CD4-positive, alpha-beta T cell treated with Interleukin-2 at 100 ng/mL for 4 hours (primary cell): ENCODE measurements around the gene PIEZO2.
A peak's percentile ranks its signal among the peaks of the same experiment; 100 is the strongest.

Experiments used
- DNase-seq: peaks from one replicate; pipeline ENCODE4 v3.0.0-alpha.2; 2020; ENCODE audit warnings: low spot score

Gene PIEZO2

GRCh38 chr18:11064727-11065460, 84.5 kb downstream of the PIEZO2 start:
- DNase-seq, result no peak

GRCh38 chr18:11064106-11064505, 85.3 kb downstream of the PIEZO2 start:
- DNase-seq, result no peak

GRCh38 chr18:11055721-11056120, 93.6 kb downstream of the PIEZO2 start:
- no peak for DNase-seq

- DNase-seq, result no peak
Observed at GRCh38 chr18:11054497-11054896, 94.9 kb downstream of the PIEZO2 start.

GRCh38 chr18:11053293-11053692, 96.1 kb downstream of the PIEZO2 start:
- DNase-seq, result no peak

- no peak for DNase-seq
Observed at GRCh38 chr18:11052800-11053199, 96.6 kb downstream of the PIEZO2 start.

- no peak for DNase-seq
Observed at GRCh38 chr18:11051462-11051861, 97.9 kb downstream of the PIEZO2 start.

GRCh38 chr18:11050966-11051365, 98.4 kb downstream of the PIEZO2 start:
- DNase-seq, result no peak

- DNase-seq, result no peak
Observed at GRCh38 chr18:11047817-11048216, 101.6 kb downstream of the PIEZO2 start.

GRCh38 chr18:11047156-11047555, 102.2 kb downstream of the PIEZO2 start:
- no peak for DNase-seq

- DNase-seq, result no peak
Observed at GRCh38 chr18:11046140-11046539, 103.2 kb downstream of the PIEZO2 start.

- DNase-seq, result no peak
Observed at GRCh38 chr18:11043694-11044093, 105.7 kb downstream of the PIEZO2 start.

GRCh38 chr18:11042247-11042646, 107.1 kb downstream of the PIEZO2 start:
- no peak for DNase-seq

GRCh38 chr18:11040823-11041656, 108.3 kb downstream of the PIEZO2 start:
- DNase-seq, result peak; percentile 16

GRCh38 chr18:11040359-11040758, 109.0 kb downstream of the PIEZO2 start:
- no peak for DNase-seq

- DNase-seq, result no peak
Observed at GRCh38 chr18:11037533-11038240, 111.7 kb downstream of the PIEZO2 start.

- DNase-seq, result no peak
Observed at GRCh38 chr18:11035814-11036495, 113.4 kb downstream of the PIEZO2 start.

GRCh38 chr18:11035376-11035775, 114.0 kb downstream of the PIEZO2 start:
- DNase-seq, result no peak

- no peak for DNase-seq
Observed at GRCh38 chr18:11034884-11035283, 114.5 kb downstream of the PIEZO2 start.

GRCh38 chr18:11033503-11033902, 115.9 kb downstream of the PIEZO2 start:
- no peak for DNase-seq

- DNase-seq, result no peak
Observed at GRCh38 chr18:11031966-11032365, 117.4 kb downstream of the PIEZO2 start.

- DNase-seq, result no peak
Observed at GRCh38 chr18:11029021-11029420, 120.3 kb downstream of the PIEZO2 start.
